ENCODE results near the gene C6orf132.

The C6orf132 gene

DNA sequence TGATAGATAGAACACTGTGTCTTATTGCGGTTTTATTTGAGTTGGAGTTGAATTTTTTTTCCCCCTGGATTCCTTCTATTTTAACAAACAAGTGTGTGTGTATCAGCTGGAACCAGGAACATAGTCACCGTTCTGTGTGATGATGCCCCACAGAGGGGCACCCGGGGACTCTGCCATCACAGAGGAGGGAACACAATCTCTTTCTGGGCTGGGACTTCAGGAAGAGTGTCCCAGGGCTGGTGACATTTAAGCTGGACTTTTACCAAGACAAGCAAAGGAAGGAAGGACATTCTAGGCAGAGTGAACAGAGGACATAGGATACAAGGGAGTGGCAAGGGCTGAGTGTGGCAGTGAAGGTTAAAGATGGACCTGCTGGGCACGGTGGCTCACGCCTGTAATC lies 58.9 kb downstream of the C6orf132 start:
- DNase-seq (ENCODE audit: low read depth): no peak
- no peak overlapping the region for H3K4me3 ChIP-seq (ENCODE audit: control insufficient read depth, low read depth, low read length)
- TF ChIP-seq, protein P1, sequence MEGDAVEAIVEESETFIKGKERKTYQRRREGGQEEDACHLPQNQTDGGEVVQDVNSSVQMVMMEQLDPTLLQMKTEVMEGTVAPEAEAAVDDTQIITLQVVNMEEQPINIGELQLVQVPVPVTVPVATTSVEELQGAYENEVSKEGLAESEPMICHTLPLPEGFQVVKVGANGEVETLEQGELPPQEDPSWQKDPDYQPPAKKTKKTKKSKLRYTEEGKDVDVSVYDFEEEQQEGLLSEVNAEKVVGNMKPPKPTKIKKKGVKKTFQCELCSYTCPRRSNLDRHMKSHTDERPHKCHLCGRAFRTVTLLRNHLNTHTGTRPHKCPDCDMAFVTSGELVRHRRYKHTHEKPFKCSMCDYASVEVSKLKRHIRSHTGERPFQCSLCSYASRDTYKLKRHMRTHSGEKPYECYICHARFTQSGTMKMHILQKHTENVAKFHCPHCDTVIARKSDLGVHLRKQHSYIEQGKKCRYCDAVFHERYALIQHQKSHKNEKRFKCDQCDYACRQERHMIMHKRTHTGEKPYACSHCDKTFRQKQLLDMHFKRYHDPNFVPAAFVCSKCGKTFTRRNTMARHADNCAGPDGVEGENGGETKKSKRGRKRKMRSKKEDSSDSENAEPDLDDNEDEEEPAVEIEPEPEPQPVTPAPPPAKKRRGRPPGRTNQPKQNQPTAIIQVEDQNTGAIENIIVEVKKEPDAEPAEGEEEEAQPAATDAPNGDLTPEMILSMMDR (conservative IDR thresholded peaks at IDR 0.05; ENCODE audit: control insufficient read depth, insufficient read depth, low read depth, low read length): no peak

DNA sequence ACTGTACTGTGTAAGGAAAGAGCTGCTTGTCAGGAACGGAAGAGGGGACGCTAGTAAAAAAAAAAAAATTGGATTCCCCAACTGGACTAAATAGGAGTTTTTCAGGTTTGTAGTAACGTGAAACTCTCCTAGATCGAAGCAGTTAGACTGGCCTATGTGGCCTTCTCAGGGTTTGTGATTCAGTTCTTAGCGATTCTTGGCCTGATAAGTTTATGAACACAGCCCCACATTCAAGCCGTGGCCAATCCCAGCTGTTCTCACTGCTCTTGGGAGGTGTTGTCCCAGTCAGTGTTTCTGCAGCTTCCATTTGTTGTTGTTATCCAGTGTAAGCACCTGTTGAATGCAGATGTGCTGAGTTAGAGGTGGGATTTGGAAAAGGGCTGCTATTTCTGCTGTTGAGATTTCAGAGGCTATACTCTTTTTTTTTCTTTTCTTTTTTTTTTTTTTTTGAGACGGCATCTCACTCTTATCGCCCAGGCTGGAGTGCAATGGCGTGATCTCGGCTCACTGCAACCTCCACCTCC lies 62.4 kb downstream of the C6orf132 start:
- DNase-seq (ENCODE audit: low read depth): no peak
- no peak overlapping the region for H3K4me3 ChIP-seq (ENCODE audit: control insufficient read depth, low read depth, low read length)
- TF ChIP-seq, protein P1 (conservative IDR thresholded peaks at IDR 0.05; ENCODE audit: control insufficient read depth, insufficient read depth, low read depth, low read length): no peak

DNA sequence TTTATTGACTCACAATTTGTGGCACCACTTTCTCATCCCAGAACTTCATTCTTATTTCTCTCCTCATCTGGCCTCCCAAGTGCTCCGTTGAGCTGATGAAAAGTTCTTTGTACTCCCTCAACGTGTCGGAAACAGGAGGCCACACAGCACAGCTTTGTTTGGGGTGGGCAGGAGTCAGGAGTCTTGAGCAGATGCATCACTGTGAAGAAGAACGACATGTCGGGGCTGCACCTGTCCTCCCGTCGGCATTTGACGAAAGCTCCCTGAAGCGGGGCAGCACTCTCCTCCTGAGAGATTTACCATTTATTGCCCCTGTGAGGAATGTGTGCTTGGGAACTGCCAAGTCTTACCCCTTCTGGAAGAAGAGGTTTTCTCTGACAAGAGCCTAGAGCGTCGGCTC lies 64.0 kb downstream of the C6orf132 start:
- DNase-seq (ENCODE audit: low read depth): no peak
- no peak overlapping the region for H3K4me3 ChIP-seq (ENCODE audit: control insufficient read depth, low read depth, low read length)
- TF ChIP-seq, protein P1 (conservative IDR thresholded peaks at IDR 0.05; ENCODE audit: control insufficient read depth, insufficient read depth, low read depth, low read length): no peak

DNA sequence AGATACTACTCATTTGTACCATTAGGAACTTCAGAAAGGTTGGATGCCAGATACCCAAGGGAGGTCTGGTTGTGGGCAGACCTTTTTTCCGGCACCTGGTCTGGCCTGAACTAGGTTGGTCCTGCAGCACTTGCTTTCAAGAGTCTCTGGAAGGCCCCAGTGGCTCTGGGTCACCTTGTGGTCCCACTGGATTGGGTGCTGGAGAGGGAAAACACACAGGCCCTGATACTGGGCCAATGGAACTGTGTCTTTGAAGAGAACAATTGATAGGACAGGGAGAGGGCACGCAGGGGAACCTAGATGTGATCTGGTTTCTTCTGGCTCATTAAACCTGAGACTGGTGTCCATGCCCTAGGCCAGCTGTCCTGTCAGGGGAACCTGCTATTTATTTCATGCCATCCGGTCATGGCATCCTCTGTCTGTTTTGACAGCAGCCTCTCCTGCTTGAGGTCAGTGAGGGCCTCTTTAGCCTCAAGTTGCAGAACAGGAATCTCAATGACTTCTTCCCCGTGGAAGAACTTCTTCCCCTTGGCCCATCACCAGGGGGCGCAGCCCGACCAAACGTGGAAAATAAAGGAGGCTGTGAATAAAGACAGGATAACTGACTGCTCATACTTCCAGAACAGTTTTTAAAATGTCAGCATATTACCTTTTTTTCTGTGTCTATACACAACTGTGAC lies 67.1 kb downstream of the C6orf132 start:
- DNase-seq (ENCODE audit: low read depth): peak; percentile 73
- no peak overlapping the region for H3K4me3 ChIP-seq (ENCODE audit: control insufficient read depth, low read depth, low read length)
- TF ChIP-seq, protein P1 (conservative IDR thresholded peaks at IDR 0.05; ENCODE audit: control insufficient read depth, insufficient read depth, low read depth, low read length): peak; percentile 99

DNA sequence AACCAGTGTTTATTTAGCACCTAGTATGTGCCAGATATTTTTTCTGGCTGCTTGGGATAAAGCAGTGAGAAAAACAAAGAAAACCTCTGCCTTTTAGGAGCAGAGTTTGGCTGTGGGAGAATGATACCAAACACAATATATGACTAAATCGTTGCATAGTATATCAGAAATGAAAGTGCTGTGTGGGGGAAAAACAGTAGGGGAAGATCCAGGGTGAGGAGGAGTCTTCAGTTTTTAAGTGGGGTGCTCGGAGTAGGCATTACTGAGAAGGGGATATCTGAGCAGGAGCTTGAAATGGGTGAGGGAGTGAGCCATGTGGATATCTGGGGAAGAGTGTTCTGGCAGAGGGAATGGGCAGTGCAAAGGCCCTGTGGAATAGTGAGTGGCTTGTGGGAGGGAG lies 69.1 kb downstream of the C6orf132 start:
- H3K4me3 ChIP-seq (ENCODE audit: control insufficient read depth, low read depth, low read length): no peak overlapping the region
- DNase-seq (ENCODE audit: low read depth): no peak
- TF ChIP-seq, protein P1 (conservative IDR thresholded peaks at IDR 0.05; ENCODE audit: control insufficient read depth, insufficient read depth, low read depth, low read length): no peak

DNA sequence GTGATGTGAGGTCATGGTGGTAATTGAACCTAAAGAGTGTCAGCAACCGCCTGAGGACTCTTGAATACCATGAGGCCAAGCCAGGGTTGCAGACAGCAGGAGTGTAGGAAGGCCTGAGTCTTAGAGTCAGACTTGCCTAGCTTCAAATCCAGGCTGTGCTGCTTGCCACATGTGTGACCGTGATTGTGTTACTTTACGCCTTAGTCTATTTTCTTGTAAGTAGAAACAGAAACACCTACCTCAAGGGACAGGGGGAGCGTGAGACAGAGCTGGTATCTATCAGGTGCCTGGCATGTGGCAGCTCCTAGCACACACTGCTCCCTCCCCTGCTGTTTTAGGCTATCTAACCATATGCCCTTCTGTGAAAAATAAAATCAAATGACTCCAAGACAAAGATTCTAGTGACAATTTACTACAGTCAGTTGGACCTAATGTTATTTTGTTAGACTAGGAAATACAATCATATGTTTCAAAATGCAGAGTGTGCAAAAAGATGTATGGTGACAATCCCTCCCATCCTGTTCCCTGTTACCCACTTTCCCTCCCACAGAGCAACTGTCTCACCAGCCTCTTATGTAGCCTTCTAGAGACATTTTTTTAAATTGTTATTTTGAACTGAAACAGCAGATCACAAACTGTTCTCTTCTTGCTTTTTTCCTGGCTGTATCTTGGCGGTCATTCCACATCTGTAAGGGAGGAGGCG lies 70.4 kb downstream of the C6orf132 start:
- DNase-seq (ENCODE audit: low read depth): no peak
- no peak overlapping the region for H3K4me3 ChIP-seq (ENCODE audit: control insufficient read depth, low read depth, low read length)
- TF ChIP-seq, protein P1 (conservative IDR thresholded peaks at IDR 0.05; ENCODE audit: control insufficient read depth, insufficient read depth, low read depth, low read length): no peak
